H9 (cell line): ENCODE measurements around the gene RS1. TPM values are rescaled to one million over a fixed set of nuclear protein-coding genes. Genes with fewer than 3 reads are reported as not detected.

Source experiments
- DNase-seq: peaks from one replicate; pipeline ENCODE4 v3.0.0-alpha.2; 2017
- H2AFZ ChIP-seq: one replicate; pipeline ENCODE4 v1.6.1; 2013; ENCODE audit warnings: mild to moderate bottlenecking, low read length, control low read depth, moderate library complexity
- H2AK5ac ChIP-seq: 2 replicates; pipeline ENCODE4 v1.6.1; 2013; ENCODE audit warnings: low read length, control low read depth, mixed read lengths; ENCODE audit not compliant: insufficient read length
- H2BK120ac ChIP-seq: one replicate; pipeline ENCODE4 v1.6.1; 2013; ENCODE audit warnings: low read depth, mild to moderate bottlenecking, low read length, control low read depth, inconsistent platforms; ENCODE audit not compliant: poor library complexity, severe bottlenecking
- H2BK12ac ChIP-seq: 2 replicates; pipeline ENCODE4 v1.6.1; 2013; ENCODE audit warnings: low read length, control low read depth, mixed read lengths, low read depth; ENCODE audit not compliant: insufficient read length
- H2BK15ac ChIP-seq: 2 replicates; pipeline ENCODE4 v1.6.1; 2013; ENCODE audit warnings: low read depth, low read length, control low read depth
- H2BK20ac ChIP-seq: one replicate; pipeline ENCODE4 v1.6.1; 2013; ENCODE audit warnings: low read depth, mild to moderate bottlenecking, low read length, control low read depth, inconsistent platforms; ENCODE audit not compliant: poor library complexity, severe bottlenecking
- H2BK5ac ChIP-seq: 2 replicates; pipeline ENCODE4 v1.6.1; 2013; ENCODE audit warnings: low read length, control low read depth, mixed read lengths; ENCODE audit not compliant: insufficient read length
- H3K14ac ChIP-seq: 2 replicates; pipeline ENCODE4 v1.6.1; 2013; ENCODE audit warnings: low read length, control low read depth; ENCODE audit not compliant: insufficient read depth
- H3K18ac ChIP-seq: 2 replicates; pipeline ENCODE4 v1.6.1; 2013; ENCODE audit warnings: low read depth, mild to moderate bottlenecking, mixed read lengths, low read length, control low read depth; ENCODE audit not compliant: insufficient read length
- H3K23ac ChIP-seq: 2 replicates; pipeline ENCODE4 v1.6.1; 2013; ENCODE audit warnings: low read length, control low read depth, mixed read lengths, low read depth; ENCODE audit not compliant: insufficient read length
- H3K23me2 ChIP-seq: 2 replicates; pipeline ENCODE4 v1.6.1; 2013; ENCODE audit warnings: low read depth, mild to moderate bottlenecking, mixed read lengths, low read length, control low read depth; ENCODE audit not compliant: insufficient read length, poor library complexity, severe bottlenecking
- H3K27ac ChIP-seq: 2 replicates; pipeline ENCODE4 v1.5.1; 2013; ENCODE audit warnings: low read length, control low read depth, mixed read lengths, low read depth; ENCODE audit not compliant: insufficient read length
- H3K27me3 ChIP-seq: 2 replicates; pipeline ENCODE4 v1.6.1; 2013; ENCODE audit warnings: low read length, control low read depth, inconsistent platforms; ENCODE audit not compliant: insufficient read depth
- H3K4ac ChIP-seq: 2 replicates; pipeline ENCODE4 v1.6.1; 2013; ENCODE audit warnings: low read depth, mild to moderate bottlenecking, control low read depth, inconsistent platforms, low read length, moderate library complexity
- H3K4me1 ChIP-seq: 2 replicates; pipeline ENCODE4 v1.6.1; 2013; ENCODE audit warnings: low read length, control low read depth, inconsistent platforms; ENCODE audit not compliant: insufficient read depth
- H3K4me2 ChIP-seq: 2 replicates; pipeline ENCODE4 v1.6.1; 2013; ENCODE audit warnings: low read length, control low read depth, mixed read lengths; ENCODE audit not compliant: insufficient read length, insufficient read depth
- H3K56ac ChIP-seq: 2 replicates; pipeline ENCODE4 v1.6.1; 2013; ENCODE audit warnings: low read depth, mild to moderate bottlenecking, mixed read lengths, low read length, control low read depth; ENCODE audit not compliant: insufficient read length
- H3K79me1 ChIP-seq: 2 replicates; pipeline ENCODE4 v1.6.1; 2013; ENCODE audit warnings: low read depth, mild to moderate bottlenecking, moderate library complexity, low read length, control low read depth, inconsistent platforms; ENCODE audit not compliant: insufficient read depth, poor library complexity, severe bottlenecking
- H3K79me2 ChIP-seq: 2 replicates; pipeline ENCODE4 v1.6.1; 2013; ENCODE audit warnings: low read length, control low read depth, inconsistent platforms; ENCODE audit not compliant: insufficient read depth
- H3K9ac ChIP-seq: 2 replicates; pipeline ENCODE4 v1.6.1; 2013; ENCODE audit warnings: low read length, control low read depth, mixed read lengths; ENCODE audit not compliant: insufficient read length; ENCODE audit errors: extremely low read depth
- H3K9me3 ChIP-seq: one replicate; pipeline ENCODE4 v1.6.1; 2013; ENCODE audit warnings: low read depth, low read length, inconsistent platforms; ENCODE audit not compliant: control insufficient read depth
- H3T11ph ChIP-seq: one replicate; pipeline ENCODE4 v1.6.1; 2013; ENCODE audit warnings: mild to moderate bottlenecking, low read length, control low read depth, inconsistent platforms
- H4K20me1 ChIP-seq: one replicate; pipeline ENCODE4 v1.6.1; 2013; ENCODE audit not compliant: control insufficient read depth, insufficient read length, insufficient read depth
- H4K5ac ChIP-seq: 2 replicates; pipeline ENCODE4 v1.6.1; 2013; ENCODE audit warnings: low read depth, mild to moderate bottlenecking, mixed read lengths, low read length, control low read depth; ENCODE audit not compliant: insufficient read length
- H4K8ac ChIP-seq: replicated peaks from 2 replicates; pipeline ENCODE4 v1.6.1; 2013; ENCODE audit warnings: low read length, control low read depth, mixed read lengths, low read depth; ENCODE audit not compliant: insufficient read length
- H4K91ac ChIP-seq: 2 replicates; pipeline ENCODE4 v1.6.1; 2013; ENCODE audit warnings: low read depth, mild to moderate bottlenecking, moderate library complexity, mixed read lengths, low read length, control low read depth; ENCODE audit not compliant: insufficient read length
- H3K27ac Mint-ChIP-seq, 3 experiments: 2 replicates in 2 of 3; 3 replicates in 1 of 3; pipeline ENCODE4 v1.8.0; 2020 to 2021; ENCODE audit warnings: mixed read lengths in 3 of 3, mild to moderate bottlenecking in 1 of 3, moderate library complexity in 1 of 3
- H3K27me3 Mint-ChIP-seq: 2 replicates; pipeline ENCODE4 v1.8.0; 2021; ENCODE audit warnings: low read depth, mild to moderate bottlenecking, moderate library complexity, mixed read lengths
- H3K36me3 Mint-ChIP-seq, 3 experiments: 2 replicates in 2 of 3; 3 replicates in 1 of 3; pipeline ENCODE4 v1.8.0; 2020 to 2021; ENCODE audit warnings: low read depth in 3 of 3, mixed read lengths in 3 of 3; ENCODE audit not compliant: insufficient read depth in 1 of 3
- H3K4me1 Mint-ChIP-seq, 2 experiments: 2 replicates each; pipeline ENCODE4 v1.8.0; 2020; ENCODE audit warnings: mixed read lengths in 2 of 2
- H3K4me3 Mint-ChIP-seq, 2 experiments: 2 replicates in 1 of 2; 3 replicates in 1 of 2; pipeline ENCODE4 v1.8.0; 2020 to 2021; ENCODE audit warnings: mild to moderate bottlenecking in 2 of 2, mixed read lengths in 2 of 2, moderate library complexity in 1 of 2
- H3K9me3 Mint-ChIP-seq, 2 experiments: 2 replicates in 1 of 2; 3 replicates in 1 of 2; pipeline ENCODE4 v1.8.0; 2020; ENCODE audit warnings: mild to moderate bottlenecking in 2 of 2, mixed read lengths in 2 of 2, moderate library complexity in 1 of 2
- whole genome bisulfite sequencing: extraction: QIAGEN DNeasy Blood & Tissue Kit; methylation state at CpG from one replicate; pipeline ENCODE4 v1.1.7; 2013; ENCODE audit warnings: missing lambda C conversion rate, low lambda C conversion rate, mixed read lengths; ENCODE audit not compliant: insufficient read length; ENCODE audit errors: extremely low coverage; 5-methylcytosine and 5-hydroxymethylcytosine counted together
- total RNA-seq: library from RNA; stranded (reverse); gene quantifications from 2 replicates; pipeline ENCODE4 v1.2.1, GENCODE V29; 2021
- TF ChIP-seq, protein P1 (sequence below): fragments of 200-600 bp; sonication (generic); conservative IDR thresholded peaks from 3 replicates; pipeline ENCODE4 v1.8.0; 2021; ENCODE audit warnings: antibody characterized with exemption, mild to moderate bottlenecking

Gene RS1
- total RNA-seq, 1 experiment from 2014 or later: not detected

DNA sequence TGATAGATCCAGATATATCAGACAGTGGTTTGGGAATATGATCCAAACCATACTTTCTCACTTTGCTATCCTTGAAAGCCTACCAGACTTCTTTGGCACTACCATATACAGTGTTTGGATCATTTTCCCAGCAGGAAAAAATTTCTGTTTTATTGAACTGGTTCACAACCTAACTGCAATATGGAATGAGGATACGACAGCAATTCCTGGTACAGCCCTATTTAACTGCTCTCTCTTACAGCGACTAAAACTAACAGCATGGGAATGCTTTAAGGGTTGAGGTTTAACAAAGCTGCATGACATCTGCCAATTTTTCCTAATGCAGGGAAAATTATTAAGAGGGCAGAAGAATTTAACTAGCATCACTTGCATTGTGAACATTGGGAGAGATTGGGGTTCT, 47.3 kb downstream of the RS1 start:
- Histone ChIP-seq H2BK120ac (no peak overlapping the region), H2BK15ac (no peak overlapping the region), H3K14ac (no peak overlapping the region), H2BK20ac (no peak overlapping the region), H2BK5ac (no peak overlapping the region), H4K20me1 (no peaks in the 10 kb centered on the region), H3T11ph (no peak overlapping the region), H3K79me2 (no peaks in the 10 kb centered on the region), H3K56ac (no peak overlapping the region), H4K8ac (no peak overlapping the region), H3K9ac (no peak overlapping the region), H4K5ac (no peak overlapping the region), H3K79me1 (no peaks in the 10 kb centered on the region), H3K9me3 (peaks cover 12% of the 10 kb centered on the region), H3K23me2 (no peaks in the 10 kb centered on the region), H3K23ac (no peak overlapping the region), H2AK5ac (no peak overlapping the region), H2AFZ (no peak overlapping the region), H4K91ac (no peak overlapping the region), H3K4me1 (no peaks in the 10 kb centered on the region), H3K27ac (no peak overlapping the region), H3K18ac (no peak overlapping the region), H3K27me3 (no peaks in the 10 kb centered on the region), H2BK12ac (no peak overlapping the region), H3K4ac (no peak overlapping the region), H3K4me2 (no peak overlapping the region)
- no peak for DNase-seq
- H3K4me1 Mint-ChIP-seq: no peaks in the 10 kb centered on the region
- peaks cover 40 to 42% of the 10 kb centered on the region in 2 experiments for H3K9me3 Mint-ChIP-seq
- WGBS: no CpG with 5 or more reads among the region's 2 CpGs
- TF ChIP-seq, protein P1, sequence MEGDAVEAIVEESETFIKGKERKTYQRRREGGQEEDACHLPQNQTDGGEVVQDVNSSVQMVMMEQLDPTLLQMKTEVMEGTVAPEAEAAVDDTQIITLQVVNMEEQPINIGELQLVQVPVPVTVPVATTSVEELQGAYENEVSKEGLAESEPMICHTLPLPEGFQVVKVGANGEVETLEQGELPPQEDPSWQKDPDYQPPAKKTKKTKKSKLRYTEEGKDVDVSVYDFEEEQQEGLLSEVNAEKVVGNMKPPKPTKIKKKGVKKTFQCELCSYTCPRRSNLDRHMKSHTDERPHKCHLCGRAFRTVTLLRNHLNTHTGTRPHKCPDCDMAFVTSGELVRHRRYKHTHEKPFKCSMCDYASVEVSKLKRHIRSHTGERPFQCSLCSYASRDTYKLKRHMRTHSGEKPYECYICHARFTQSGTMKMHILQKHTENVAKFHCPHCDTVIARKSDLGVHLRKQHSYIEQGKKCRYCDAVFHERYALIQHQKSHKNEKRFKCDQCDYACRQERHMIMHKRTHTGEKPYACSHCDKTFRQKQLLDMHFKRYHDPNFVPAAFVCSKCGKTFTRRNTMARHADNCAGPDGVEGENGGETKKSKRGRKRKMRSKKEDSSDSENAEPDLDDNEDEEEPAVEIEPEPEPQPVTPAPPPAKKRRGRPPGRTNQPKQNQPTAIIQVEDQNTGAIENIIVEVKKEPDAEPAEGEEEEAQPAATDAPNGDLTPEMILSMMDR: no peak
- H3K36me3 Mint-ChIP-seq: peaks cover 11 to 44% (median 29%) of the 10 kb centered on the region in 3 experiments; a peak in 6 of 7 replicates
- H3K27ac Mint-ChIP-seq: no peak overlapping the region
- H3K27me3 Mint-ChIP-seq: no peaks in the 10 kb centered on the region
- H3K4me3 Mint-ChIP-seq: no peak overlapping the region
